ENCODE results near the gene ATG5. TPM values are rescaled to one million over a fixed set of nuclear protein-coding genes. Genes with fewer than 3 reads are reported as not detected.

The ATG5 gene
- total and polyA plus RNA-seq, 9 of the 15 experiments (the other 6 are each of a cell fraction or from before 2014, with no cell fraction given) = 29.0 to 80.0 (median 53.2) TPM

DNA sequence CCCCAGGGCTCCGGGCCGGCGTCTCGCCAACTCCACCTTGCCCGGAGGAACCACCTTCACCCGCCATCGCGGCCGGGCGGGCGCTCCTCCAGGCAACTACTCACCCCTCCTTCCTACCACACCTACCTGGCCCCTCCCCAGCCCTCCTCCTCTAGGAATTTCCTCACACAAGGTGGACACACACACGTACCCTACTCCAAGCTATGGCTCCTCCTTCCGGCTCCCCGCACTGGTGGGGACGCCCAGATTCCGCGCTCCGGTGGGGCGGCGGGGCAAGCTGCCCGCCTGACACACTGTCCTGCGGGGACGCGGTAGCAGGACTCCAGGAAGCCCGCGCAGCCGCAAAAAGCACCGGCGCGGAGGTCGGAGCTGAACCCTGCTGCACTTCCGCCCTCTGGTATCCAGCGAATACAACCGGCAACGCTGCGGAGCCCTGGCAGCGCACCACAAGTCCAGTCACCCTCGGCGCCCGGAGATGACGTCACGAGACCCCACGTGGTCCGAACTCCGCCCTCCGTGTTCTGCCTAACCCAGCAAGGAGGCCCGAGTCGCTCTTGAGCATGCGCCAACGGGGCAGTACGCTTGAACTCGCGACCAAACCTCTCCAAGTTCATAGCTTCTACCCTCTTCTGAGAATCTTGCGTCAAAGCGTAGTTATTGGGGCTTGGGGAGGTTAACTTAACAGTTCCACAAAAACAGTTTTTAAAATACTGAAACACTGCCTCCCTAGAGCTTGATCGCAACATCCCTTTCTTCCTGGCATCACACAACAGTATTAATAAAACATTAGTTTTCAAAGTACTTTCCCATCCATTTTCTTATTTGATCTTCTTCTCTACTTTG, at the start of gene ATG5 (continued):
- TF ChIP-seq, protein P1, sequence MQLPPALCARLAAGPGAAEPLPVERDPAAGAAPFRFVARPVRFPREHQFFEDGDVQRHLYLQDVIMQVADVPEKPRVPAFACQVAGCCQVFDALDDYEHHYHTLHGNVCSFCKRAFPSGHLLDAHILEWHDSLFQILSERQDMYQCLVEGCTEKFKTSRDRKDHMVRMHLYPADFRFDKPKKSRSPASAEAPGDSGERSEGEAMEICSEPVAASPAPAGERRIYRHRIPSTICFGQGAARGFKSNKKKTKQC (CRISPR knock-in tag; IDR thresholded peaks at IDR 0.05) = peak; percentile 80
- TF ChIP-seq, protein P2, sequence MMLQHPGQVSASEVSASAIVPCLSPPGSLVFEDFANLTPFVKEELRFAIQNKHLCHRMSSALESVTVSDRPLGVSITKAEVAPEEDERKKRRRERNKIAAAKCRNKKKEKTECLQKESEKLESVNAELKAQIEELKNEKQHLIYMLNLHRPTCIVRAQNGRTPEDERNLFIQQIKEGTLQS (IDR thresholded peaks at IDR 0.05) = peak; percentile 99
- TF ChIP-seq, protein P2 (CRISPR knock-in tag; conservative IDR thresholded peaks at IDR 0.05) = peak; percentile 28; the same call in 1 of the 2 replicates
- TF ChIP-seq, protein P3, sequence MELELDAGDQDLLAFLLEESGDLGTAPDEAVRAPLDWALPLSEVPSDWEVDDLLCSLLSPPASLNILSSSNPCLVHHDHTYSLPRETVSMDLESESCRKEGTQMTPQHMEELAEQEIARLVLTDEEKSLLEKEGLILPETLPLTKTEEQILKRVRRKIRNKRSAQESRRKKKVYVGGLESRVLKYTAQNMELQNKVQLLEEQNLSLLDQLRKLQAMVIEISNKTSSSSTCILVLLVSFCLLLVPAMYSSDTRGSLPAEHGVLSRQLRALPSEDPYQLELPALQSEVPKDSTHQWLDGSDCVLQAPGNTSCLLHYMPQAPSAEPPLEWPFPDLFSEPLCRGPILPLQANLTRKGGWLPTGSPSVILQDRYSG (tag; conservative IDR thresholded peaks at IDR 0.05; ENCODE audit: low read depth) = no peak
- 0 out of 2 replicates have a peak, but pooled peaks have one; percentile 25 for TF ChIP-seq ARID1B (IDR thresholded peaks at IDR 0.05)
- TF ChIP-seq, protein P4, sequence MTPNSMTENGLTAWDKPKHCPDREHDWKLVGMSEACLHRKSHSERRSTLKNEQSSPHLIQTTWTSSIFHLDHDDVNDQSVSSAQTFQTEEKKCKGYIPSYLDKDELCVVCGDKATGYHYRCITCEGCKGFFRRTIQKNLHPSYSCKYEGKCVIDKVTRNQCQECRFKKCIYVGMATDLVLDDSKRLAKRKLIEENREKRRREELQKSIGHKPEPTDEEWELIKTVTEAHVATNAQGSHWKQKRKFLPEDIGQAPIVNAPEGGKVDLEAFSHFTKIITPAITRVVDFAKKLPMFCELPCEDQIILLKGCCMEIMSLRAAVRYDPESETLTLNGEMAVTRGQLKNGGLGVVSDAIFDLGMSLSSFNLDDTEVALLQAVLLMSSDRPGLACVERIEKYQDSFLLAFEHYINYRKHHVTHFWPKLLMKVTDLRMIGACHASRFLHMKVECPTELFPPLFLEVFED (CRISPR knock-in tag; conservative IDR thresholded peaks at IDR 0.05) = no peak
- no peak for TF ChIP-seq PPARD (CRISPR knock-in tag; IDR thresholded peaks at IDR 0.05)
- no peak for TF ChIP-seq NELFE (IDR thresholded peaks at IDR 0.05; ENCODE audit: insufficient read depth, insufficient read length)
- TF ChIP-seq GATAD2B (IDR thresholded peaks at IDR 0.05; ENCODE audit: borderline replicate concordance) = 0 out of 2 replicates have a peak, but pooled peaks have one; percentile 12
- peak in 1 of 2 experiments; percentile 85; a peak in 1 of 4 replicates for TF ChIP-seq SIN3A (IDR thresholded peaks at IDR 0.05; ENCODE audit: borderline replicate concordance in 2 of 2, control insufficient read depth in 1 of 2, low read depth in 2 of 2, low read length in 2 of 2)
- TF ChIP-seq, protein P5, sequence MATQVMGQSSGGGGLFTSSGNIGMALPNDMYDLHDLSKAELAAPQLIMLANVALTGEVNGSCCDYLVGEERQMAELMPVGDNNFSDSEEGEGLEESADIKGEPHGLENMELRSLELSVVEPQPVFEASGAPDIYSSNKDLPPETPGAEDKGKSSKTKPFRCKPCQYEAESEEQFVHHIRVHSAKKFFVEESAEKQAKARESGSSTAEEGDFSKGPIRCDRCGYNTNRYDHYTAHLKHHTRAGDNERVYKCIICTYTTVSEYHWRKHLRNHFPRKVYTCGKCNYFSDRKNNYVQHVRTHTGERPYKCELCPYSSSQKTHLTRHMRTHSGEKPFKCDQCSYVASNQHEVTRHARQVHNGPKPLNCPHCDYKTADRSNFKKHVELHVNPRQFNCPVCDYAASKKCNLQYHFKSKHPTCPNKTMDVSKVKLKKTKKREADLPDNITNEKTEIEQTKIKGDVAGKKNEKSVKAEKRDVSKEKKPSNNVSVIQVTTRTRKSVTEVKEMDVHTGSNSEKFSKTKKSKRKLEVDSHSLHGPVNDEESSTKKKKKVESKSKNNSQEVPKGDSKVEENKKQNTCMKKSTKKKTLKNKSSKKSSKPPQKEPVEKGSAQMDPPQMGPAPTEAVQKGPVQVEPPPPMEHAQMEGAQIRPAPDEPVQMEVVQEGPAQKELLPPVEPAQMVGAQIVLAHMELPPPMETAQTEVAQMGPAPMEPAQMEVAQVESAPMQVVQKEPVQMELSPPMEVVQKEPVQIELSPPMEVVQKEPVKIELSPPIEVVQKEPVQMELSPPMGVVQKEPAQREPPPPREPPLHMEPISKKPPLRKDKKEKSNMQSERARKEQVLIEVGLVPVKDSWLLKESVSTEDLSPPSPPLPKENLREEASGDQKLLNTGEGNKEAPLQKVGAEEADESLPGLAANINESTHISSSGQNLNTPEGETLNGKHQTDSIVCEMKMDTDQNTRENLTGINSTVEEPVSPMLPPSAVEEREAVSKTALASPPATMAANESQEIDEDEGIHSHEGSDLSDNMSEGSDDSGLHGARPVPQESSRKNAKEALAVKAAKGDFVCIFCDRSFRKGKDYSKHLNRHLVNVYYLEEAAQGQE (IDR thresholded peaks at IDR 0.05; ENCODE audit: borderline replicate concordance) = peak; percentile 78
- TF ChIP-seq, protein P5 (CRISPR knock-in tag; IDR thresholded peaks at IDR 0.05; ENCODE audit: low read depth) = no peak; the same call in 1 of the 2 replicates

Measured in K562 (cell line).